IMR-90 (cell line): Measurements from ENCODE around the gene FAM3D. TPM values are rescaled to one million over a fixed set of nuclear protein-coding genes. Genes with fewer than 3 reads are reported as not detected.

Experiments used
- ATAC-seq: fragments of 200-7000 bp; cut with Tn5 transposase; 2 replicates; pipeline ENCODE4 v1.9.1; 2020; ENCODE audit warnings: low read depth, mild to moderate bottlenecking, moderate library complexity
- BruUV-seq: library from RNA; stranded (reverse); fragments of 400-500 nt; replicated peaks from 2 replicates; lab custom pipeline; 2021; lab: Mats Ljungman, UMichigan
- CTCF ChIA-PET: fragments of 300-600 bp; formaldehyde crosslinking; extraction: SDS; loops from one replicate; lab custom pipeline; 2021; ENCODE audit warnings: antibody characterized with exemption; lab: Yijun Ruan, JAX
- POLR2A ChIA-PET: fragments of 300-600 bp; sonication (Branson Sonifier 250); formaldehyde crosslinking; loops from one replicate; lab custom pipeline; 2022; ENCODE audit warnings: antibody characterized with exemption; ENCODE audit not compliant: unreplicated experiment; lab: Charles Lee
- DNase-seq: peaks from one replicate; pipeline ENCODE4 v3.0.0; 2013
- H2AFZ ChIP-seq: replicated peaks from 2 replicates; pipeline ENCODE3; 2013; ENCODE audit warnings: low read length, mild to moderate bottlenecking; ENCODE audit not compliant: poor library complexity
- H2AK5ac ChIP-seq: 2 replicates; pipeline ENCODE4 v1.6.1; 2013; ENCODE audit warnings: low read depth, low read length, inconsistent platforms
- H2AK9ac ChIP-seq: replicated peaks from 2 replicates; pipeline ENCODE3; 2013; ENCODE audit warnings: mild to moderate bottlenecking, low read depth, low read length, moderate library complexity; ENCODE audit not compliant: poor library complexity
- H2BK120ac ChIP-seq: 2 replicates; pipeline ENCODE4 v1.6.1; 2013; ENCODE audit warnings: low read depth, low read length, inconsistent platforms
- H2BK15ac ChIP-seq: 3 replicates; pipeline ENCODE4 v1.6.1; 2013; ENCODE audit warnings: low read depth, low read length, inconsistent platforms
- H2BK20ac ChIP-seq: 2 replicates; pipeline ENCODE4 v1.6.1; 2013; ENCODE audit warnings: low read depth, mild to moderate bottlenecking, inconsistent platforms, low read length, moderate library complexity
- H2BK5ac ChIP-seq: 2 replicates; pipeline ENCODE4 v1.6.1; 2013; ENCODE audit warnings: mild to moderate bottlenecking, low read depth, low read length, inconsistent platforms; ENCODE audit not compliant: poor library complexity, severe bottlenecking
- H3K14ac ChIP-seq: replicated peaks from 2 replicates; pipeline ENCODE4 v1.6.1; 2013; ENCODE audit warnings: low read depth, low read length, inconsistent platforms
- H3K18ac ChIP-seq: 2 replicates; pipeline ENCODE4 v1.6.1; 2013; ENCODE audit warnings: low read depth, low read length, control low read depth
- H3K23ac ChIP-seq: 2 replicates; pipeline ENCODE4 v1.6.1; 2013; ENCODE audit warnings: low read depth, low read length, inconsistent platforms
- H3K27ac ChIP-seq: 2 replicates; pipeline ENCODE4 v1.5.1; 2013; ENCODE audit warnings: mild to moderate bottlenecking, control low read depth, low read length; ENCODE audit not compliant: insufficient read depth
- H3K27me3 ChIP-seq: 2 replicates; pipeline ENCODE4 v1.6.1; 2013; ENCODE audit warnings: low read length; ENCODE audit not compliant: control insufficient read depth, insufficient read depth
- H3K36me3 ChIP-seq: 2 replicates; pipeline ENCODE4 v1.6.1; 2013; ENCODE audit warnings: low read length, mixed read lengths; ENCODE audit not compliant: control insufficient read depth, insufficient read depth
- H3K4ac ChIP-seq: 2 replicates; pipeline ENCODE4 v1.6.1; 2013; ENCODE audit warnings: low read depth, low read length, inconsistent platforms
- H3K4me1 ChIP-seq: 2 replicates; pipeline ENCODE4 v1.6.1; 2013; ENCODE audit warnings: low read length, mixed read lengths; ENCODE audit not compliant: control insufficient read depth, insufficient read depth
- H3K4me2 ChIP-seq: 2 replicates; pipeline ENCODE4 v1.6.1; 2013; ENCODE audit warnings: low read depth, mild to moderate bottlenecking, control low read depth, low read length, moderate library complexity
- H3K4me3 ChIP-seq: 2 replicates; pipeline ENCODE4 v1.5.1; 2013; ENCODE audit warnings: low read depth, mild to moderate bottlenecking, control low read depth, low read length, moderate library complexity; ENCODE audit not compliant: insufficient read depth
- H3K56ac ChIP-seq: 2 replicates; pipeline ENCODE4 v1.6.1; 2013; ENCODE audit warnings: low read length, inconsistent platforms; ENCODE audit not compliant: insufficient read depth; ENCODE audit errors: extremely low read depth
- H3K79me1 ChIP-seq, 2 experiments: 2 replicates each; pipeline ENCODE4 v1.6.1; 2013; ENCODE audit warnings: low read length in 2 of 2, inconsistent platforms in 1 of 2, low read depth in 1 of 2
- H3K9ac ChIP-seq: 2 replicates; pipeline ENCODE4 v1.6.1; 2013; ENCODE audit warnings: low read depth, low read length, control low read depth
- H3K9me1 ChIP-seq: 2 replicates; pipeline ENCODE4 v1.6.1; 2013; ENCODE audit warnings: low read length, inconsistent platforms; ENCODE audit not compliant: insufficient read depth
- H3K9me3 ChIP-seq: 2 replicates; pipeline ENCODE4 v1.6.1; 2013; ENCODE audit warnings: low read length; ENCODE audit not compliant: control insufficient read depth, insufficient read depth
- H4K20me1 ChIP-seq: 2 replicates; pipeline ENCODE4 v1.6.1; 2013; ENCODE audit warnings: low read length, inconsistent platforms; ENCODE audit not compliant: insufficient read depth
- H4K5ac ChIP-seq: 2 replicates; pipeline ENCODE4 v1.6.1; 2013; ENCODE audit warnings: mild to moderate bottlenecking, low read depth, low read length, control low read depth
- H4K8ac ChIP-seq, 2 experiments: 2 replicates each; pipeline ENCODE4 v1.6.1; 2013; ENCODE audit warnings: low read depth in 2 of 2, low read length in 2 of 2, control low read depth in 1 of 2, inconsistent platforms in 1 of 2
- H4K91ac ChIP-seq: 2 replicates; pipeline ENCODE4 v1.6.1; 2013; ENCODE audit warnings: low read depth, low read length, inconsistent platforms; ENCODE audit not compliant: insufficient read depth
- BHLHE40 ChIP-seq: fragments of 150-350 bp; IDR thresholded peaks from 2 replicates; pipeline ENCODE4 v1.6.1; 2016; ENCODE audit warnings: mild to moderate bottlenecking, low read depth, low read length
- CEBPB ChIP-seq: IDR thresholded peaks from 2 replicates; pipeline ENCODE4 v1.6.1; 2012; ENCODE audit warnings: low read depth, low read length, improper control_type of control experiment
- CHD1 ChIP-seq: IDR thresholded peaks from 2 replicates; pipeline ENCODE4 v1.6.1; 2012; ENCODE audit warnings: low read depth, low read length, improper control_type of control experiment
- FOS ChIP-seq: fragments of 150-350 bp; IDR thresholded peaks from 2 replicates; pipeline ENCODE4 v1.6.1; 2016; ENCODE audit warnings: low read depth, low read length
- MAFK ChIP-seq: IDR thresholded peaks from 2 replicates; pipeline ENCODE4 v1.6.1; 2012; ENCODE audit warnings: low read depth, low read length, improper control_type of control experiment
- MAZ ChIP-seq: IDR thresholded peaks from 2 replicates; pipeline ENCODE4 v1.6.1; 2012; ENCODE audit warnings: low read depth, mild to moderate bottlenecking, low read length, improper control_type of control experiment, moderate library complexity, borderline replicate concordance
- MXI1 ChIP-seq: IDR thresholded peaks from 2 replicates; pipeline ENCODE4 v1.6.1; 2012; ENCODE audit warnings: low read depth, mild to moderate bottlenecking, low read length, moderate library complexity, borderline replicate concordance
- NFE2L2 ChIP-seq: fragments of 150-350 bp; IDR thresholded peaks from 2 replicates; pipeline ENCODE4 v1.6.1; 2016; ENCODE audit warnings: low read depth, mild to moderate bottlenecking, low read length
- POLR2A ChIP-seq: IDR thresholded peaks from 2 replicates; pipeline ENCODE4 v1.6.1; 2012; ENCODE audit warnings: mild to moderate bottlenecking, low read depth, low read length
- RAD21 ChIP-seq: IDR thresholded peaks from 2 replicates; pipeline ENCODE4 v1.6.1; 2012; ENCODE audit warnings: low read length, improper control_type of control experiment
- RCOR1 ChIP-seq: IDR thresholded peaks from 2 replicates; pipeline ENCODE4 v1.6.1; 2012; ENCODE audit warnings: mild to moderate bottlenecking, low read length, improper control_type of control experiment; ENCODE audit not compliant: insufficient replicate concordance
- RFX5 ChIP-seq: IDR thresholded peaks from 2 replicates; pipeline ENCODE4 v1.8.0; 2012; ENCODE audit warnings: low read depth, mild to moderate bottlenecking, low read length, moderate library complexity
- SMC3 ChIP-seq: fragments of 150-350 bp; IDR thresholded peaks from 2 replicates; pipeline ENCODE4 v1.6.1; 2016; ENCODE audit warnings: low read depth, mild to moderate bottlenecking, antibody characterized with exemption, low read length, moderate library complexity
- WGBS, 2 experiments: methylation state at CpG; one replicate each; pipeline versions ENCODE4 v1.1.5 to v1.1.7; 2013; ENCODE audit warnings: missing lambda C conversion rate in 2 of 2; ENCODE audit not compliant: insufficient read length in 1 of 2; ENCODE audit errors: extremely low coverage in 2 of 2; 5-methylcytosine and 5-hydroxymethylcytosine counted together
- dilution Hi-C: fragments of 300-500 bp; cut with HindIII; formaldehyde crosslinking; loops from one replicate; pipeline ENCODE4 v1.14.3; 2018; ENCODE audit warnings: low sequenced_read_pairs; ENCODE audit not compliant: unreplicated experiment
- in situ Hi-C: fragments of 300-500 bp; cut with MboI; formaldehyde crosslinking; loops from 3 replicates; pipeline ENCODE4 v1.14.3; 2019; ENCODE audit warnings: low sequenced_read_pairs, inconsistent platforms, mixed read lengths
- intact Hi-C: fragments of 100-400 bp; cut with micrococcal nuclease; formaldehyde crosslinking; loops from 2 replicates; pipeline ENCODE4 v1.10.0; 2022
- polyA plus RNA-seq, 3 experiments: library from polyadenylated mRNA; depleted of rRNA; stranded (reverse); fragments of >200 nt; gene quantifications; 2 replicates each; pipeline ENCODE4 v1.2.3, GENCODE V29; 2012; ENCODE audit warnings: low replicate concordance in 1 of 3
- total RNA-seq: library from RNA; depleted of rRNA; stranded (reverse); fragments of >200 nt; gene quantifications from 2 replicates; pipeline ENCODE4 v1.2.3, GENCODE V29; 2012
- TF ChIP-seq, protein P1 (sequence below): fragments of 150-350 bp; IDR thresholded peaks from 2 replicates; pipeline ENCODE4 v1.6.1; 2017; ENCODE audit warnings: mild to moderate bottlenecking, antibody characterized with exemption, low read length, low read depth
- TF ChIP-seq, protein P2 (sequence below): fragments of 150-350 bp; IDR thresholded peaks from 2 replicates; pipeline ENCODE4 v1.6.1; 2016; ENCODE audit warnings: low read depth, mild to moderate bottlenecking, low read length, moderate library complexity, borderline replicate concordance
- TF ChIP-seq, protein P3 (sequence below): conservative IDR thresholded peaks from 2 replicates; pipeline ENCODE4 v1.5.1; 2012; ENCODE audit warnings: mild to moderate bottlenecking, low read depth, low read length, improper control_type of control experiment

FAM3D gene
- total and polyA plus RNA-seq, 2 of the 4 experiments (the other 2 are of a cell fraction), result not detected

DNA sequence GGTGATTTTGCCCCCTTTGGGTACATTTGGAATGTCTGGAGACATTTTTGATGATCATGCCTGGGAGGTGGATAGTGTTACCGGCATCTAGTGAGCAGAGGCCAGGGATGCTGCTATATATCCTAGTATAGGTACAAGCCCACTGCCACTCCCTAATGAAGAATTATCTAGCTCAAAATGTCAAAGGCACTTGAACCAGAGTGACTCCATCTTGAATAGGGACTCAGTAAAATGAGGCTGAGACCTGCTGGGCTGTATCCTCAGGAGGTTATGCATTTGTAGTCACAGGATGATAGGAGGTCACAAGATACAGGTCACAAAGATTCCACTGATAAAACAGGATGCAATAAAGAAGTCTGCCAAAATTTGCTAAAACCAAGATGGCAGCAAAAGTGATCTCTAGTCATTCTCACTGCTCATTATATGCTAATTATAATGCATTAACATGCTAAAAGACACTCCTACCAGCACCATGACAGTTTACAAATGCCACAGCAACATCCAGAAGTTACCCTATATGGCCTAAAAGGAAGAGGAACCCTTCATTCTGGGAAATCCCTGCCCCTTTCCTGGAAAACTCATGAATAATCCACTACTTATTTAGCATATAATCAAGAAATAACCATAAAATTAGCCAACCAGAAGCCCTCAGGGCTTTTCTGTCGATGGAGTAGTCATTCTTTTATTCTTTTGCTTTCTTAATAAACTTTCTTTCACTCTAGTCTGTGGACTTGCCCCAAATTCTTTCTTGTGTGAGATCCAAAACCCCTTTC lies 40.0 kb upstream of the FAM3D start:
- in situ Hi-C loops (no loop called here), dilution Hi-C loops (no loop called here), intact Hi-C loops (no loop called here)
- no peak overlapping the region for H2BK20ac ChIP-seq
- no peak overlapping the region for H4K91ac ChIP-seq
- CTCF ChIA-PET, result interaction anchor here (0.7 kb wide), 2 partner anchors 10 to 43 kb away, joined by 3 to 4 read pairs; no protein-coding TSS in a partner anchor
- no peak overlapping the region for H3K18ac ChIP-seq
- no peak overlapping the region for H2BK120ac ChIP-seq
- ATAC-seq (no peak), DNase-seq (no peak)
- no CpG with 5 or more reads among the region's 2 CpGs for WGBS, 2 experiments
- no peak overlapping the region for H3K4ac ChIP-seq
- H3K79me1 ChIP-seq, result no peaks in the 10 kb centered on the region
- H3K56ac ChIP-seq, result no peak overlapping the region
- H4K5ac ChIP-seq, result no peak overlapping the region
- TF ChIP-seq BHLHE40, result no peak
- no peak for TF ChIP-seq CHD1
- TF ChIP-seq CEBPB, result no peak
- TF ChIP-seq RFX5, result no peak
- TF ChIP-seq MAZ, result no peak
- no peak for TF ChIP-seq RCOR1
- TF ChIP-seq RAD21, result no peak
- TF ChIP-seq, protein P1, sequence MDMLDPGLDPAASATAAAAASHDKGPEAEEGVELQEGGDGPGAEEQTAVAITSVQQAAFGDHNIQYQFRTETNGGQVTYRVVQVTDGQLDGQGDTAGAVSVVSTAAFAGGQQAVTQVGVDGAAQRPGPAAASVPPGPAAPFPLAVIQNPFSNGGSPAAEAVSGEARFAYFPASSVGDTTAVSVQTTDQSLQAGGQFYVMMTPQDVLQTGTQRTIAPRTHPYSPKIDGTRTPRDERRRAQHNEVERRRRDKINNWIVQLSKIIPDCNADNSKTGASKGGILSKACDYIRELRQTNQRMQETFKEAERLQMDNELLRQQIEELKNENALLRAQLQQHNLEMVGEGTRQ, result no peak
- TF ChIP-seq FOS, result no peak
- no peak for TF ChIP-seq SMC3
- TF ChIP-seq, protein P2, sequence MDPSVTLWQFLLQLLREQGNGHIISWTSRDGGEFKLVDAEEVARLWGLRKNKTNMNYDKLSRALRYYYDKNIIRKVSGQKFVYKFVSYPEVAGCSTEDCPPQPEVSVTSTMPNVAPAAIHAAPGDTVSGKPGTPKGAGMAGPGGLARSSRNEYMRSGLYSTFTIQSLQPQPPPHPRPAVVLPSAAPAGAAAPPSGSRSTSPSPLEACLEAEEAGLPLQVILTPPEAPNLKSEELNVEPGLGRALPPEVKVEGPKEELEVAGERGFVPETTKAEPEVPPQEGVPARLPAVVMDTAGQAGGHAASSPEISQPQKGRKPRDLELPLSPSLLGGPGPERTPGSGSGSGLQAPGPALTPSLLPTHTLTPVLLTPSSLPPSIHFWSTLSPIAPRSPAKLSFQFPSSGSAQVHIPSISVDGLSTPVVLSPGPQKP, result no peak
- no peak for TF ChIP-seq MAFK
- TF ChIP-seq POLR2A, result no peak
- TF ChIP-seq MXI1, result no peak
- TF ChIP-seq NFE2L2, result no peak
- TF ChIP-seq, protein P3, sequence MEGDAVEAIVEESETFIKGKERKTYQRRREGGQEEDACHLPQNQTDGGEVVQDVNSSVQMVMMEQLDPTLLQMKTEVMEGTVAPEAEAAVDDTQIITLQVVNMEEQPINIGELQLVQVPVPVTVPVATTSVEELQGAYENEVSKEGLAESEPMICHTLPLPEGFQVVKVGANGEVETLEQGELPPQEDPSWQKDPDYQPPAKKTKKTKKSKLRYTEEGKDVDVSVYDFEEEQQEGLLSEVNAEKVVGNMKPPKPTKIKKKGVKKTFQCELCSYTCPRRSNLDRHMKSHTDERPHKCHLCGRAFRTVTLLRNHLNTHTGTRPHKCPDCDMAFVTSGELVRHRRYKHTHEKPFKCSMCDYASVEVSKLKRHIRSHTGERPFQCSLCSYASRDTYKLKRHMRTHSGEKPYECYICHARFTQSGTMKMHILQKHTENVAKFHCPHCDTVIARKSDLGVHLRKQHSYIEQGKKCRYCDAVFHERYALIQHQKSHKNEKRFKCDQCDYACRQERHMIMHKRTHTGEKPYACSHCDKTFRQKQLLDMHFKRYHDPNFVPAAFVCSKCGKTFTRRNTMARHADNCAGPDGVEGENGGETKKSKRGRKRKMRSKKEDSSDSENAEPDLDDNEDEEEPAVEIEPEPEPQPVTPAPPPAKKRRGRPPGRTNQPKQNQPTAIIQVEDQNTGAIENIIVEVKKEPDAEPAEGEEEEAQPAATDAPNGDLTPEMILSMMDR, result no peak
- no peaks in the 10 kb centered on the region for H3K4me1 ChIP-seq
- no peaks in the 10 kb centered on the region for H3K9me1 ChIP-seq
- no peaks in the 10 kb centered on the region for H3K36me3 ChIP-seq
- H4K8ac ChIP-seq, result no peak overlapping the region
- H3K14ac ChIP-seq, result no peak overlapping the region
- no peak overlapping the region for H3K9ac ChIP-seq
- H3K27me3 ChIP-seq, result no peaks in the 10 kb centered on the region
- H2BK5ac ChIP-seq, result no peak overlapping the region
- POLR2A ChIA-PET, result no interaction called here
- H3K27ac ChIP-seq, result no peak overlapping the region
- no peaks in the 10 kb centered on the region for H3K9me3 ChIP-seq
- no peak overlapping the region for H3K23ac ChIP-seq
- no peak overlapping the region for H3K4me3 ChIP-seq
- no peaks in the 10 kb centered on the region for H4K20me1 ChIP-seq
- no peak overlapping the region for H2AFZ ChIP-seq
- no peak overlapping the region for H2AK5ac ChIP-seq
- no peak overlapping the region for H3K4me2 ChIP-seq
- BruUV-seq, result no TSS peak
- no peak overlapping the region for H2AK9ac ChIP-seq
- no peak overlapping the region for H2BK15ac ChIP-seq
